GM23248 (cell line): ENCODE results near the gene P3H3. TPM values are rescaled to one million over a fixed set of nuclear protein-coding genes. Genes with fewer than 3 reads are reported as not detected.

ENCODE experiments used
- DNase-seq: peaks from one replicate; pipeline ENCODE4 v3.0.0-alpha.2; 2015
- H2AFZ ChIP-seq: fragments of 200-600 bp; sonication (generic); 2 replicates; pipeline ENCODE4 v1.6.1; 2016; ENCODE audit warnings: antibody characterized with exemption
- H3F3A ChIP-seq: fragments of 200-600 bp; sonication (generic); 2 replicates; pipeline ENCODE4 v1.6.1; 2016; ENCODE audit warnings: mild to moderate bottlenecking, antibody characterized with exemption, mixed run types; ENCODE audit not compliant: insufficient read depth
- H3K27ac ChIP-seq: fragments of 200-600 bp; sonication (generic); 2 replicates; pipeline ENCODE4 v1.5.1; 2016; ENCODE audit warnings: mild to moderate bottlenecking
- H3K27me3 ChIP-seq: fragments of 200-600 bp; sonication (generic); replicated peaks from 2 replicates; pipeline ENCODE4 v1.6.1; 2016; ENCODE audit warnings: mild to moderate bottlenecking; ENCODE audit not compliant: insufficient read depth
- H3K36me3 ChIP-seq: fragments of 200-600 bp; sonication (generic); 2 replicates; pipeline ENCODE4 v1.6.1; 2016; ENCODE audit warnings: low read depth, mild to moderate bottlenecking
- H3K4me1 ChIP-seq: fragments of 200-600 bp; sonication (generic); 2 replicates; pipeline ENCODE4 v1.6.1; 2016; ENCODE audit warnings: mild to moderate bottlenecking; ENCODE audit not compliant: insufficient read depth
- H3K4me2 ChIP-seq: fragments of 200-600 bp; sonication (generic); one replicate; pipeline ENCODE4 v1.6.1; 2016; ENCODE audit warnings: mild to moderate bottlenecking; ENCODE audit not compliant: unreplicated experiment
- H3K4me3 ChIP-seq: fragments of 200-600 bp; sonication (generic); 2 replicates; pipeline ENCODE4 v1.5.1; 2016; ENCODE audit warnings: mild to moderate bottlenecking
- H3K79me2 ChIP-seq: fragments of 200-600 bp; sonication (generic); 2 replicates; pipeline ENCODE4 v1.6.1; 2016; ENCODE audit warnings: mild to moderate bottlenecking; ENCODE audit not compliant: insufficient read depth
- H3K9ac ChIP-seq: fragments of 200-600 bp; sonication (generic); 2 replicates; pipeline ENCODE4 v1.6.1; 2016; ENCODE audit warnings: mild to moderate bottlenecking
- H3K9me2 ChIP-seq: fragments of 200-600 bp; sonication (generic); 2 replicates; pipeline ENCODE4 v1.6.1; 2016; ENCODE audit warnings: mixed run types, mild to moderate bottlenecking, moderate library complexity; ENCODE audit not compliant: insufficient read depth
- H3K9me3 ChIP-seq: fragments of 200-600 bp; sonication (generic); one replicate; pipeline ENCODE4 v1.6.1; 2017; ENCODE audit warnings: low read depth
- H4K20me1 ChIP-seq: fragments of 200-600 bp; sonication (generic); 2 replicates; pipeline ENCODE4 v1.6.0; 2016; ENCODE audit not compliant: insufficient read depth
- EZH2 ChIP-seq: fragments of 200-600 bp; sonication (generic); IDR thresholded peaks from 2 replicates; pipeline ENCODE4 v1.6.1; 2018; ENCODE audit warnings: antibody characterized with exemption, mild to moderate bottlenecking; ENCODE audit not compliant: insufficient read depth, poor library complexity, severe bottlenecking
- EZH2phosphoT487 ChIP-seq: fragments of 200-600 bp; sonication (generic); IDR thresholded peaks from 2 replicates; pipeline ENCODE4 v1.6.1; 2018; ENCODE audit warnings: antibody characterized with exemption, moderate library complexity, mild to moderate bottlenecking, low read depth; ENCODE audit not compliant: insufficient read depth
- whole genome bisulfite sequencing, 2 experiments: methylation state at CpG; one replicate each; pipeline ENCODE4 v1.1.6; 2015 to 2017; ENCODE audit warnings: low lambda C conversion rate in 2 of 2, low coverage in 1 of 2; ENCODE audit errors: missing lambda C conversion rate in 2 of 2; 5-methylcytosine and 5-hydroxymethylcytosine counted together
- in situ Hi-C: fragments of 300-500 bp; cut with MboI; formaldehyde crosslinking; loops from 2 replicates; pipeline ENCODE4 v1.15.0; 2020
- polyA plus RNA-seq: library from polyadenylated mRNA; unstranded; fragments of >200 nt; fragmentation: Nextera tagmentation; extraction: Ambion mirVana; gene quantifications from 2 replicates; pipeline ENCODE4 v1.2.1, GENCODE V29; 2016
- total RNA-seq: library from RNA; depleted of rRNA; stranded (reverse); fragments of >200 nt; shearing (Covaris generic); gene quantifications from 2 replicates; pipeline ENCODE4 v1.2.3, GENCODE V29; 2014

P3H3 gene
- total and polyA plus RNA-seq, 2 experiments from 2014 or later: 37.6 to 43.0 TPM

DNA sequence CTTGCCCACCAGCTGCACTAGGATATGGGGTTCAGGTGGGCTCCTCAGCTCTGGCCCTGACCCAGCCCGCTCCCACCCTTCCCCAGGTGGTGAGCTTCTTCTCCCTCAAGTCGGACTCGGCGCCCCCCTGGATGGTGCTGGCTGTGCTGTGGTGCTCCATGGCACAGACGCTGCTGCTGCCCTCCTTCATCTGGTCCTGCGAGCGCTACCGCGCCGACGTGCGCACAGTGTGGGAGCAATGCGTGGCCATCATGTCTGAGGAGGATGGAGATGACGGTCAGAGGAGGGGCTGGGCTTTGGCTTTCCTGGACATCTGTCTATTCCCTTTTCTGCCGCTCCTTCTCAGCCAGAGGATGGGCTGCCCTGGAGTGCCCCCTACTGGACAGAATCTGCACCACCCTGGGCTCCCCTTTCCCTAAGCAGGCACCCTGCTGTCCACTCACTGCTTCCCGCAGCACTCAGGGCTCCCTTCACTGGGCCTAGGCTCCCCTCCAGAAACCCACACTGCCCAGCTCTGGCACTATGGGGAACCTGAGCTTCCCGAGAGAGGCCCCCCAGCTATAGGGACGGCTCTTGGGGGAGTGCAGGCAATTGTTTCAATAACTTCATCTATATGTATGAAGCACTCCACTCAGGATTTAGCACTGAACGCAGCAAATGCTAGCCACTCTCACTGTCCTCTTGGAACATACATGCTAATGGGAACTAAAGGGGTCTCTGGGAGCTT, 2.6 kb upstream of the P3H3 start:
- H3K9me3 ChIP-seq: no peaks in the 10 kb centered on the region
- no peak overlapping the region for H3K27ac ChIP-seq
- no peak for TF ChIP-seq EZH2phosphoT487
- WGBS, 2 experiments: 2 to 3% methylated on average over 18 to 19 of the region's 19 CpGs
- no peaks in the 10 kb centered on the region; the same call in 1 of the 2 replicates for H3F3A ChIP-seq
- H3K4me3 ChIP-seq: peak overlapping the region; percentile 64
- H3K9me2 ChIP-seq: no peaks in the 10 kb centered on the region
- peak overlapping the region; percentile 63 for H3K9ac ChIP-seq
- H2AFZ ChIP-seq: peak overlapping the region; percentile 77
- no peaks in the 10 kb centered on the region for H3K36me3 ChIP-seq
- H3K4me1 ChIP-seq: peaks cover 23% of the 10 kb centered on the region
- in situ Hi-C loops: no loop called here
- H3K27me3 ChIP-seq: peaks cover 7% of the 10 kb centered on the region
- H4K20me1 ChIP-seq: no peaks in the 10 kb centered on the region
- H3K79me2 ChIP-seq: peaks cover 25% of the 10 kb centered on the region
- DNase-seq: peak; percentile 85
- H3K4me2 ChIP-seq: peak overlapping the region; percentile 78

DNA sequence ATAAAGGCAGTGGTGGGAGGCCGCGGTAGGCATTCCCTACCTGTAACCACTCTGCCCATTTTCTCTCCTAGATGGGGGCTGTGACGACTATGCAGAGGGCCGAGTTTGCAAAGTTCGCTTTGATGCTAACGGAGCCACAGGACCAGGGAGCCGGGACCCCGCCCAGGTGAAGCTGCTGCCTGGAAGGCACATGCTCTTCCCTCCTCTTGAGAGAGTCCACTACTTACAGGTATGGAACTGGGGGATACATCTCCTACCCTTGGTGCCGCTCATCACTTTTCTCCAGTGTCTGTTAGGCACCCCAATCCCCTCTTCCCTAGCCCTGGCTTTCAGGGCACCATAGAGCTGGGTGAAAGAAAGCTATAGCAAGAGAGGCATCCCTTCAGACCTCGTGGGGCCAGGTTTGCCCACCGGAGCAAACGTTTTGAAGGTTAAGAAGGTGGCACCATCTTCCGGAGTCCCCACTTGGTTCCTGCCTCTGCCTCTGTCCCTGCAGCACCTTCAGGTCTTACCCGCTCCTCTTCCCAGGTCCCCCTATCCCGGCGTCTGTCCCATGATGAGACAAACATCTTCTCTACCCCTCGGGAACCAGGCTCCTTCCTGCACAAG, 2.0 kb upstream of the P3H3 start:
- Histone ChIP-seq H3K9ac (no peak overlapping the region), H2AFZ (no peak overlapping the region), H3K4me2 (no peak overlapping the region), H3K4me3 (no peak overlapping the region), H3K9me2 (no peaks in the 10 kb centered on the region), H3K27ac (no peak overlapping the region), H3K9me3 (no peaks in the 10 kb centered on the region), H3K79me2 (peaks cover 25% of the 10 kb centered on the region), H3K4me1 (peaks cover 23% of the 10 kb centered on the region), H3K27me3 (peaks cover 7% of the 10 kb centered on the region), H4K20me1 (no peaks in the 10 kb centered on the region), H3K36me3 (0 out of 2 replicates have a peak, but pooled peaks cover 4% of the 10 kb centered on the region), H3F3A (no peaks in the 10 kb centered on the region; the same call in 1 of the 2 replicates)
- DNase-seq: no peak
- TF ChIP-seq EZH2phosphoT487 (no peak), EZH2 (no peak)
- WGBS, 2 experiments: 65 to 68% methylated on average over 17 of the region's 17 CpGs
- in situ Hi-C loops: no loop called here

DNA sequence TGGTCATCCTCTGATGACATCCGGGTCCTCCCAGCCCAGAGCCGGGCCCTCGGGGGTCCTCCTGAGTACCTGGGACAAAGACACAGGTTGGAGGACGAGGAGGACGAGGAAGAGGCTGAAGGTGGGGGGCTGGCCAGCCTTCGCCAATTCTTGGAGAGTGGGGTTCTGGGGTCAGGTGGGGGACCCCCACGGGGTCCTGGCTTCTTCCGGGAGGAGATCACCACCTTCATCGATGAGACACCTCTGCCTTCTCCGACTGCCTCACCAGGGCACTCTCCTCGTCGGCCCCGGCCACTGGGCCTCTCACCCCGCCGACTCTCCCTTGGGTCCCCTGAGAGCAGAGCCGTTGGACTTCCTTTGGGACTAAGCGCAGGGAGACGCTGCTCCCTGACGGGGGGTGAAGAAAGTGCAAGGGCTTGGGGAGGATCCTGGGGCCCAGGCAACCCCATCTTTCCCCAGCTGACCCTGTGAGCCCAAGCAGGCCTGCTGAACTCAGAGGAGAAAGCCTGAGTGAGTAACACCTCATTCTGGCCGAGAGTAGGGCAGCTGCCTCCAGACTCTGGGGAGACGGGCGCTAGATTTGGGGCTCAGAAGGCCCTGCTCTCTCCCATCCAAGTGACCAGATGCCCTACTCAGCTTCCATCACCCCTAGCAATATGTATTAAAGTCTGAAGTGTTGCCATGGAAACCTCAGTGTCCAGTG, 1.3 kb upstream of the P3H3 start:
- Histone ChIP-seq H2AFZ (peak overlapping the region; percentile 34; the same call in 1 of the 2 replicates), H3K36me3 (0 out of 2 replicates have a peak, but pooled peaks cover 4% of the 10 kb centered on the region), H3K4me3 (peak overlapping the region; percentile 46; the same call in 1 of the 2 replicates), H3K79me2 (peaks cover 25% of the 10 kb centered on the region), H4K20me1 (no peaks in the 10 kb centered on the region), H3F3A (no peaks in the 10 kb centered on the region; the same call in 1 of the 2 replicates), H3K4me2 (peak overlapping the region; percentile 54), H3K9me3 (no peaks in the 10 kb centered on the region), H3K27me3 (peaks cover 7% of the 10 kb centered on the region), H3K9ac (peak overlapping the region; percentile 27; the same call in 1 of the 2 replicates), H3K27ac (peak overlapping the region; percentile 25; the same call in 1 of the 2 replicates), H3K9me2 (no peaks in the 10 kb centered on the region), H3K4me1 (peaks cover 23% of the 10 kb centered on the region)
- no peak for DNase-seq
- WGBS, 2 experiments: 76 to 84% methylated on average over 21 to 22 of the region's 22 CpGs
- in situ Hi-C loops: no loop called here
- TF ChIP-seq EZH2 (no peak), EZH2phosphoT487 (no peak)

DNA sequence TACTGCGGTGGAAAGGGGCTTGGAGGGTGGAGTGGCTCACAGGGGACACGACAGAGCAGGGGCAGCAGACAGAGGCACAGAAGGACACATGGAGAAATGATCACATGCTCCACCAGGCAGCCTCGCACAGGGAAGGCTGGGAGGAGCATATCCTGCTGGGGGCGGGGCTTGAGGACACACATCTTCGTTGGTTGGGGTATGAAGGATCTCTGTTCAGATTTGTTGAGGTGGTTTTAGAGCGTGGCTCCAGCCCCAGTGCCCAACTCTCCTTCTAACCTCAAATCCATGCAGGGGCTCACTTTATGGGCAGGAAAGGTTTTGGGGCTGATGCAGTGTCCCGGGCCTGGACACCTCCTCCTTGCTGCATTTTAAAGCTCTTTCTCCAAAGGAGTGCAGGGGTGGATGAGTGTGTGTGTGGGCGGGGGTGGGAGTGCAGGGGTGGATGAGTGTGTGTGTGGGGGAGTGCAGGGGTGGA, 733 bp upstream of the P3H3 start:
- Histone ChIP-seq H3K9ac (peak overlapping the region; percentile 27; the same call in 1 of the 2 replicates), H3K4me3 (peak overlapping the region; percentile 46), H3K9me2 (no peaks in the 10 kb centered on the region), H3F3A (no peaks in the 10 kb centered on the region; the same call in 1 of the 2 replicates), H3K27me3 (peaks cover 7% of the 10 kb centered on the region), H3K36me3 (0 out of 2 replicates have a peak, but pooled peaks cover 4% of the 10 kb centered on the region), H3K4me2 (peak overlapping the region; percentile 54), H3K79me2 (peaks cover 25% of the 10 kb centered on the region), H3K4me1 (peaks cover 23% of the 10 kb centered on the region), H2AFZ (peak overlapping the region; percentile 34; the same call in 1 of the 2 replicates), H4K20me1 (no peaks in the 10 kb centered on the region), H3K9me3 (no peaks in the 10 kb centered on the region), H3K27ac (peak overlapping the region; percentile 25; the same call in 1 of the 2 replicates)
- 1 to 3% methylated on average over 8 of the region's 8 CpGs for WGBS, 2 experiments
- in situ Hi-C loops: no loop called here
- no peak for TF ChIP-seq EZH2phosphoT487
- TF ChIP-seq EZH2: no peak
- peak; percentile 90 for DNase-seq
